Kidney glomerular epithelial cell (primary cell): ENCODE data around the gene F11.
"Not testable (repeated sequence)": the region's sequence is repeated elsewhere in the genome, so short reads cannot be mapped to it uniquely, and the experiment has no call there.

Source experiments
- DNase-seq: peaks from one replicate; lab custom pipeline; 2025; lab: John Stamatoyannopoulos, UW

The F11 gene

DNA sequence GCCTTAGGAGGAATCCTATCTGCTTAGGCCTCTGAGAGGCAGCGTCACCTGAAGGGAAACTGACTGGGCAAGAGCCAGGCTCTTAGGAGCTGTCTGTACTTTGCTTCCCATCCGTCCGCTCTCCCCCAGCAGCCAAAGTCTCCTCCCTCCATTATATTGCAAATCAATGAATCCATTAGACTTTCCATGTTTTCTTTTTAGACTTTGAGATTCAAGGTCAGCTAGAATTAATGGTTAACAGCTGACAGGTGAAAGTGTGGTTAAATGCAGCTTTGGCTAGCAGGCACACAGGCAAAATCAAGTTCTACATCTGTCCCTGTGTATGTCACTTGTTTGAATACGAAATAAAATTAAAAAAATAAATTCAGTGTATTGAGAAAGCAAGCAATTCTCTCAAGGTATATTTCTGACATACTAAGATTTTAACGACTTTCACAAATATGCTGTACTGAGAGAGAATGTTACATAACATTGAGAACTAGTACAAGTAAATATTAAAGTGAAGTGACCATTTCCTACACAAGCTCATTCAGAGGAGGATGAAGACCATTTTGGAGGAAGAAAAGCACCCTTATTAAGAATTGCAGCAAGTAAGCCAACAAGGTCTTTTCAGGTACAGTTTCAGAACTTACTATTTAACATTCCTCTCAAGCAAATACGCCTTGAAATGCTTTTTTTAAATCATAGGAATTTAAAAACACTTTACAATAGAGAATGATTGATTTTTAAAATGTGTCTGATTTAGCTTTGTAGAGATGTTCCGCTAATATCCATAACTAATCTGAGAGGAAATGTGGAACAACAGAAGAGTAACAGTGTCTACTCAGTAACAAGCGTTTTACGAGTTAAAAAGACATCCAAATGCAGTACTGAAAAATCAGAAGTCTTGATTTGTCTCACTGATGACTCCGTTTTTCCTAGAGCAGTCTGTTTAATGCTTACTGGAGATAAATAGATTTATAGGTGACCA lies at the start of gene F11:
Gene F11 (plus strand): TSS at position 507 of the 970 bp plus-strand sequence. CDS start 948 bp downstream, outside the sequence.
- no peak for DNase-seq

DNA sequence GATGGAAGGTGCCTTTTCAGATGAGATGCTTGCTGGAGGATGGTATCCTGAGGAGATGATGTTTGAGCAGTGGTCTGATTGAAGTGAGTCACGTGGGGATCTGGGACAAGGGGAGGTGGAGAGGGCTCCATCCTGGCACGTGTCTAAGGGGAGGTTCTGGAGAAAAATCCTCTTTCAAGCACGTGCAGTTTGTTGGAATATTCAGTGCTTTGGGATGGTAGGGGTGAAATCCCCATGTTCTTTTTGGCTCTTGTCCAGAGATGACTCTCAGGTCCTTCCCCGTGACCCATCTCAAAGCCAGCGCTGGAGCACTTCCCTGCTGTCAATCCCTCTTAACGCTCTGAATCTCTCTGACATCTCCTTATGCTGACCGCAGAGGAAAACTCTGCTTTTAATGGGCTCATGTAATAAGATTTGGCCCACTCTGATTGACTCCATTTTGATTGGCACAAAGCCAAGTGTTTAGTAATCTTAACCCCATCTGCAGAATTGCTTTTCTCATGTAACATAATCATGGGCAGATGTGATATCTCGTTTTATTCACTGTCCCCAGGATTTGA lies 49.4 kb upstream of the F11 start:
- DNase-seq, result no peak

DNA sequence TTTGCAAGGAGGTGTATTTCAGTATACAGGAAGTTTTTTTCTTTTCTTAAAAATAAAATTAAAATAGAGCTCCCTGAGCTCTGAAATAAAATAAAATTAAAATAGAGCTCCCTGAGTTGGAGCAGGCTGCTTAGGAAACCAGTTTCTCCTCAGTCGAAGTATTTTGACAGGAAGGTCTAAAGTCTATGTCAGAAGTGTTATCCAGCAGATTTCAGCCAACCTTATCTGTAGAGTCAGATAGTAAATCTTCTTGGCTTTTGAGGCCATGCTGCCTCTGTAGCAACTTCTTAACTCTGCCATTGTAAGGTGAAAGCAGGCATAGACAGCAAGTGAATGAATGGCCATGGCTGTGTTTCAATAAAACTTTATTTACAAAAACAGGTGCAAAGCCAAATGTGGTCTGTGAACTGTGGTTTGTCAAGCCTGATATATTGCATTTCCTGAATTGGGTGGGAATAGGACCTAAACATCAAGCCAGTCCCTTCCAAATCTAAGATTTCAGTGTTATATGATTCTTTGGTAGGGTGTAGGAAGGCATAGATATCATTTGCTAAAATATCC lies 48.2 kb upstream of the F11 start:
- no peak for DNase-seq

DNA sequence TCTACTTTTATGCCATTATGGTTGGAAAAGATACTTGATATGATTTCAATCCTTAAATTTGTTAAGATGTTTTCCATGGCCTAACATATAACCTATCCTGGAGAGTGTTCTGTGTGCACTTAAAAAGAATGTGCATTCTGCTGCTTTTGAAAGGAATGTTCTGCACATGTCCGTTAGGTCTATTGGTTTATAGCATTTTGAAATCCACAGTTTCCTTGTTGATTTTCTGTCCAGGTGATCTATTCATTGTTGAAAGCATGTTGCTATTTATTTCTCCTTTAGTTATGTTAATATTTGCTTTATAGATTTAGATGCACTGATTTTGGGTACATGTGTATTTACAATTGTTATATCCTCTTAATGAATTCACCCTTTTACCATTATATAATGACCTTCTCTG lies 44.4 kb upstream of the F11 start:
- DNase-seq, result no peak

DNA sequence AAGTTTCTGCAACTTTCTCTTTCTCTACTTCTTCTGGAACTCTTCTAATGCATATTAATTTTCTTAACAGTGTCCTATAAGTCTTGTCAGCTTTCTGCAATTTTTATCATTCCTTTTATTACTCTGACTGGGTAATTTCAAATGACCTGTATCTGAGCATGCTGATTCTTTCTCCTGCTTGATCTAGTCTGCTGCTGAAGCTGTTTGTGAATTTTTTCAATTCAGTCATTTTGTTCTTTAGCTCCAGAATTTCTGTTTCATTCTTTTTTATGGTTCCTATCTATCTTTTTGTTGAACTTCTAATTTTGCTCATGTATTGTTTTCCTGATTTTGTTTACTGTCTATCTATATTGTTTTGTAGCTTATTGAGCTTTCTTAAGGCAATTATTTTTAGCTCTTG lies 40.1 kb upstream of the F11 start:
- no peak for DNase-seq

DNA sequence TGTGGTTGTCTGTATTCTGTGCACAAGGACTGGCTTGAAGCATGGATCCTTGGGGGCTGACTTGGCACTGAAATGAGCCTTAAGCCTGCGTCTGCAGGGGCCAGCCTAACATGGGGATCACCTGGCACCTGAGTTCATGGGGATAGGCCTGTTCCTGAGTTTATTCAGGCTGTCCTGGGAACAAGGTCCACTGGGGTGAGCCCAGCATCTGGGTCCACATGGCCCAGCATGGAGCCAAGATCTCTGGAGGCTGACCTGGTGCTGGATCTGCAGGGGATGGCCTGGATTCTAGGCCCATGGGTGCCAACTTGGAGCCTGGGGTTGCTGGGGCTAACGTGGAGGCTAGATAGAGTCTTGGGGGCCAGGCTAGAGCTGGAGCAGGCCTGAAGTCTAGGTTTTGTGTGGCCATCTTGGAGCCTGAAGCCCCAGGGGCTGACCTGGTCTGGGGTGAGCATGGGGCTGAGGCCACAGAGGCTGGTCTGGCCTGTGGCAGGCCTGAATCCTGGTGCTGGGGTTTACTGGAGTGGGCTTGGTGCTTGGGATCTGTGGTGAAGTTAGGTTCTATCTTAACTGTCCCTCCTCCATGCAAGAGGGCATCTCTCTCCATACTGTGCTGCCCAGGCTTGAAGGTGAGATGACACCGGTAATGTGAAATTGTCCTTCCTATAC lies 39.3 kb upstream of the F11 start:
- no peak for DNase-seq

DNA sequence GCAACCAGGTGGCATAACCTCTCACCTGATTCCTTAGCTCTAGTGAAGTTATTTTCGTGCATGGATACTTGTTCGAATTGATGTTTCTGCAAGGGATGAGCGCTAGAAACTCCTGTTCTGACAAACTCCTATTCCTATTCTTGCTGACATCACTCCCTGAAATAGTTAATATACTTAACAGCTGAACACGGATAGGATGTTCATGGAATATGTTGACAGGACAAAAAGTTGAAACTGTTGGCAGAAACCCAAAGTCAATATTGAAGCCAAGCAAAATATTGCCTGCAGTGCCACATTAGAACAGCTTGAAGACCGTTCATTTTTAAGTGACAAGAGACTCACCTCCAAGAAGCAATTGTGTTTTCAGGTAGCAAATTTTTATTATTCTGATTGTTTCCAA lies 38.8 kb upstream of the F11 start, which contains the start of gene KLKB1:
Gene KLKB1 (plus strand): TSS at position 287 of the 400 bp plus-strand sequence. CDS start 689 bp downstream, outside the sequence.
- peak; percentile 3 for DNase-seq

DNA sequence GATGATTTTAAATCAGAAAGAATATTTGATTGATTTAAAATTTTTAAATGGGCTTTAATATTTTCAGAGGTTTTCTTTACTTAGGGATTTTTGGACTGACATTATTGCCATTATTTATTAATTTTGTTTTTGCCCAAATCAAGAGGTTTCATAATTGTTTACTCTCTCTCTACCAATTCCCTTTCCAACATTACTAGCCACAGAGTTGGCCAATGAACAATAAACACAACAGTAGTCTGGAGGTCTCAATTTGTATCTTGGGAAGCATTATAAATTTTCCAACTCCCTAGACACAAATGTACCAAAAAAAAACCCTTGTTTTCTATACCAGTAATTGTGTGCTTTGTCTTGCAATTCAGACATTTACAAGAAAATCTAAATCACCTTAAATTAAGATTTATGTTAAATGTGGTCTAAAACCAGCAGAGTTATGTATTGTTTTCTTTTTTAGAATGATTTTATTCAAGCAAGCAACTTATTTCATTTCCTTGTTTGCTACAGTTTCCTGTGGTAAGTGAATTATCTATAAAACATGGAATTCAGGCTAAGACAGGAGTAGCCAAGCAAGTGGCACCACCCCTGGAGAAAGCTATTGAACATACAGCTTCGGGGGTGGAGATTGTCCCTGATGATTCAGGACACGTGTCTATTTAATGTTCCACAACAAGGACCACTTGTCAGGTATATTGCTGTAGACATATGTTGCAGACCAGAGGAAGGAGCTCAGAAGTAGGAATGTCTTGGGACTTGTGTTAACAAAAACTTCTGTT lies 38.1 kb upstream of the F11 start:
- DNase-seq, result peak; percentile 8

DNA sequence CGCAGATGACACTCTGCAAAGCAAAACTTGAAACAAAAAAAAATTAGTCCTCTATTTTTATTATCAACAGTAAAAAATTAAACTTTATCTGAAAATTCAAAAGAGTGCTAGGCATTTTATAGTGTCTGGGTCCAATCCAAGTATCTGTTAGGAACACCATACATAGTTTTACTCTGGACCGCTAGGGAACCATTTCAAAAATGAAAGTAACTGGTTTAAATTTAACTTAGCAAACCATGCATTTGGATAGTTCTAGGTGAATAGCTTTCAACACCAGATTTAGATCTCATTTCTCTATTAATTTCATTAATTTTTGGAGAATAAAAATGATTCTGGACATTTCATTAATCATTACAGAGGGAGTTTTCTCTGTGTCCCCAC lies 37.5 kb upstream of the F11 start:
- no peak for DNase-seq

DNA sequence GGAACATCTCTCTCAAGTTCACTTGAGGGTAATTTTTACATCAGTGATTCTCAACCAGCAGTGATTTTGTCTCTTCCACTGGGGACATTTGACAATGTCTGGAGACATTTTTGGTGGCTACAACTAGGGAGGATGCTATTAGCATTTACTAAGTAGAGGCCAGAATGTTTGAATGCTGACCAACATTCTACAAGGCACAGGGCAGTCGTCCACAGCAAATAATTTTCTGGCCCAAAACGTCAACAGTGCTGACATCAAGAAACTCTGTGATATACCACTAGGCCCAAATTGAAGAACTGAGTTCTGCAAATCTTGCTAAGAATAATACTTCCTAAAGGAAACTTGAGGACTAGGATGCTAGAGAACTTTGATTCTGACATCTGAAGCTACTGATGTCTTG lies 31.6 kb upstream of the F11 start:
- no peak for DNase-seq

DNA sequence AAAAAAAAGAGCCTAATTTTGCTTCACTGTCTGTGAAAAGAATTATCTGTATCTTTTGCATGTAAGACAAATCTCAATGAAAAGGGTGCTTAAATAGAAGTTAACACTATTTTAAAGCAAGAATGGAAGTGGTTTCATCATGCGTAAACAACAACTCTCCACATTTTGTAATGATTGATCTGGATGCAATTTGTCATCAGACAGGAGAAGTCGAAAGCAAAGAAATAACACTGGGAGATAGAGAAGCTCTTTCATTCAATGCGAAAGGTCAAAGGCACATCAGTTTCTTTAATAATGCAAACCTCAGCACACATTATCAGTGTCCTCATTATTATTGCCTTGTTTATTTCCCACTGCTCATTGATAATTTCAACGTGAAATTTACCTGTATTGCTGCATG lies 29.9 kb upstream of the F11 start:
- DNase-seq, result no peak

DNA sequence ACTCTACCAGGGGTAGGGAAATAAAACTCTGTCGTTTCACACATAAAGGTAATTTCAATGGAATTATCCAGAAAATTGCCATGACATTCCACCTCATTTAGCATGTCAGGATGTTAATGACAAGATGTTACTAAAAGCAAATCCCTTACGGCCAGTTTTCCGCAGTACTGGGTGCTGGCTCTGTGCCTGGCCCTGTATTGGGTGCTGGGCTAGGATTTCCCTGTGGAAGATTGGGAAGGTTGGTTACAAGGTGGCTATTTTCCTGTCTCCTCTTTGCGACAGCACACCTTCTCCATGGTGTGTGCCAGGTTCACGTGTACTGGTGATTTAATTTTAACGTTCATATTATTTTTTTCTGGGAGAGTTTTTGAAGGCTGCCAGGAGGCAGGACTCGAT lies 25.5 kb upstream of the F11 start:
- no peak for DNase-seq

DNA sequence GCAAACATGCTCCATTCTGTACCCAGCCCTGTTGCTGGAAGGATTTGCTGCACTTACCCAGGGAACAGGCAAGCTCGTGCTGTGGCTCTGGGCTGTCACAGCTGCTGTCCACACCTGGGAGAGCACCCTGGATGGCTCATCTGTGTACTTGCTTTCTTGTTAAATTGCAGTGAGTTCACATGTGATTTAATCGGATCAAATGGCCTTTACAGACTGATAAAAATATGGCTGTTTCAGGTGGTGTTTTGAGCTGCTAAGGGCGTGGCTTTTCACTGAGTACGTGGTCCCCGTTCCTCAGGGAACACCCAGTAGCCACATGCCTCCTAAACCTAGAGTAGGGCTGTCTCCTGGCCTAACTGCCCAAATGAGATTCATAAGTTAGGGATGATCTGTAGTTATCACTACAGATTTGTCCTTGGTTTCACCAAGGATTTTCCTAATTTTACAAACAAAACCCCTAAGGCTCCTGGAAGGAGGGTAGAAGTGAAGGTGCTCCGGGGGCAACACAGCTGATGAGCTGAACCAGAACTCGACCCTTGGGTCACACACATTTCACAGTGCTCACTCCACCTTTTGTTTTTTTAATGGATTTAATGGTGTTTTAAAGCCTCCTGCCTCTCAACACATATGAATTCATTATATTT lies 25.0 kb upstream of the F11 start:
- DNase-seq, result no peak

DNA sequence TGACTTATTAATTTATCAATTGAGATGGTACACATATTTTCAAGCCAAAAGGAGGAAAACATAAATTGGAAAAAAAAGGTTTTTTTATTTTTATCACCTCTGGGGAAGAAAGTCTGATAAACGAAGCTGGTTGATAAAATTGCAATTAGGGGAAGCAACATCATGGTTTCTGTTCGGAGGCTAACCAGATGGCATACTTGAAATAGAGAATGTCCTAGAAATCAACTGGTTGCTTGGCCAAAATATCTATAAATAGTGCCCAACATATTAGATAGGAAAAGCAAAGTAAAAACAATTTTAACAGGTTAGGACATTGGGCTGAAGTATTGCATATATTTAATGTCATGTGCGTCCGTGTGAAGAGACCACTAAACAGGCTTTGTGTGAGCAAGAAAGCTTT lies 24.4 kb upstream of the F11 start:
- DNase-seq, result no peak

DNA sequence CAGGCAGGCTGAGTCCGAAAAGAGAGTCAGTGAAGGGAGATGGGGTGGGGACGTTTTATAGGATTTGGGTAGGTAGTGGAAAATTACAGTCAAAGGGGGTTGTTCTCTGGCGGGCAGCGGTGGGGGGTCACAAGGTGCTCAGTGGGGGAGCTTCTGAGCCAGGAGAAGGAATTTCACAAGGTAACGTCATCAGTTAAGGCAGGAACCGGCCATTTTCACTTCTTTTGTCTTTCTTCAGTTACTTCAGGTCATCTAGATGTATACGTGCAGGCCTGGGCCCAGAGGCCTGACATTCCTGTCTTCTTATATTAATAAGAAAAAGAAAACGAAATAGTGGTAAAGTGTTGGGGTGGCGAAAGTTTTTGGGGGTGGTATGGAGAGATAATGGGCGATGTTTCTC lies 24.0 kb upstream of the F11 start:
- not testable (repeated sequence) for DNase-seq

DNA sequence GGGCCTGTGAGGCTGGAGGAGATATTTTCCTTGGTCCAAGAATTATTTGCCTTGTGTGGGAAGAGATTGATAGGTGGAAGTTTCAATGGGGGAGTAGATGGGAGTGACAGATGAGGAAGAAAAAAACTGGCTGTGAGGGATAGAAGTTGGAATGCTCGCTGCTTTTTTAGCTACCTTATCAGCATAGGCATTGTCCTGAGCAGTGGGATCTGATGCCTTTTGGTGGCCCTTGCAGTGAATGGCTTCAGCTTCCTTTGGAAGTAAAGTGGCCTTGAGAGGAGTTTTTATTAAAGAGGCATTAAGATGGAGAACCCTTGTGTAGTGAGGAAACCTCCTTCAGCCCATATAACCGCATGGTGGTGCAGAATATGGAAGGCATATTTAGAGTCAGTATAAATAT lies 22.7 kb upstream of the F11 start:
- no peak for DNase-seq

DNA sequence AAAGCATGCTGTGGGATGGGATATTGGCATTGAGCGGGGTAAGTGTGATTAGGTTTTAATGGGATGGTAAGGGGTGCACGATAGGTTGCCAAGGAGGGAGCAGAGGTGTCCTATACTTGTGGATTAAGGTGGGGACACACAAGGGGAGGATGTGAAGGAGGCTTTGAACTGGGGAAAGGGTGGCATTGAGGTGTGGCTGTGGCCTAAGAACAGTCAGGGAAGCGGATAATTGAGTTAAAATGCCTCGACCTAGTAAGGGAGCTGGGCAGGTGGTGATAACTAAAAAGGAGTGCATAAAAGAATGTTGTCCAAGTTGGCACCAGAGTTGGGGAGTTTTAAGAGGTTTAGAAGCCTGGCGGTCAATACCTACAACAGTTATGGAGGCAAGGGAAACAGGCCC lies 21.2 kb upstream of the F11 start:
- no peak for DNase-seq

DNA sequence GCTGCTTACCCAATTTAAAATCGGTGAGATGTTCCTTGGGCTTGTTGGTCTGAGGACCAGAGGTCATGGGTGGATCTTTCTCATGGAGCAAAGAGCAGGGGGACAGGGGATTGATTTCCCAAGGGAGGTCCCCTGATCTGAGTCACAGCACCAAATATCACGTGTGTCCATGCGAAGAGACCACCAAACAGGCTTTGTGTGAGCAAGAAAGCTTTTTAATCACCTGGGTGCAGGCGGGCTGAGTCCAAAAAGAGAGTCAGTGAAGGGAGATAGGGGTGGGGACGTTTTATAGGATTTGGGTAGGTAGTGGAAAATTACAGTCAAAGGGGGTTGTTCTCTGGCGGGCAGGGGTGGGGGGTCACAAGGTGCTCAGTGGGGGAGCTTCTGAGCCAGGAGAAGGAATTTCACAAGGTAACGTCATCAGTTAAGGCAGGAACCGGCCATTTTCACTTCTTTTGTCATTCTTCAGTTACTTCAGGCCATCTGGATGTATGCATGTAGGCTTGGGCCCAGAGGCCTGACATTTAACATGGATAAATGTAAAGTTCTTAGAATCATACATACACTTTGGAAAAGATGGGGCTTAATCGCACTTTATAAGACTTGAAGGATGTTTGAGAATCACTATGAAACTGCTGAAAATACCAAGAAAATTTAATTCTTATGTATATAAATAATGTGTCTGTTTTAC lies 18.8 kb upstream of the F11 start:
- not testable (repeated sequence) for DNase-seq

DNA sequence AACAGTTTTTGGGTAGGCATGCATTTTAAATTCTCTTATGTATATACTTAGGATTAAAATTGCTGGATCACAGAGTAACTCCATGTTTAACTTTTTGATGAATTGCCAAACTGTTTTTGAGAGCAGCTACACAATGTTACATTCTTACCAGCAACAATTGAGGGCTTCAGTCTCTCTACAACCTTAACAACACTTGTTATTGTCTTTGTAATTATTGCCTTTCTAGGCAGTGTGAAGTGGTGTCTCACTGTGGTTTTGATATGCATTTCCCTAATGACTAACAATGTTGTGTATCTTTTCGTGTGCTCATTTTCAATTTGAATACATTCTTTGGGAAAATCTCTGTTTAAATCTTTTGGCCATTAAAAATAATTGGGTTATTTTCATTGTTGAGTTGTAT lies 17.3 kb upstream of the F11 start:
- DNase-seq, result no peak
